T-helper 17 cell (primary cell): ENCODE data around the gene KMT2C. TPM values are rescaled to one million over a fixed set of nuclear protein-coding genes. Genes with fewer than 3 reads are reported as not detected.
"Not testable (repeated sequence)": the region's sequence is repeated elsewhere in the genome, so short reads cannot be mapped to it uniquely, and the experiment has no call there.

ENCODE experiments used
- ATAC-seq: fragments of 150-1000 bp; cut with Tn5 transposase; 2 replicates; pipeline ENCODE4 v1.10.0; 2021; ENCODE audit warnings: mild to moderate bottlenecking, moderate library complexity
- DNase-seq, 3 donors: peaks; one replicate each; pipeline versions ENCODE4 v3.0.0 to v3.0.0-alpha.2; 2020 to 2021
- H3K9me3 ChIP-seq: one replicate; pipeline ENCODE4 v1.7.0; 2013; ENCODE audit warnings: low read length, mild to moderate bottlenecking; ENCODE audit not compliant: control insufficient read depth, poor library complexity, severe bottlenecking
- H3K27ac Mint-ChIP-seq: one replicate; pipeline ENCODE4 v1.8.0; 2022; ENCODE audit warnings: mild to moderate bottlenecking, moderate library complexity, mixed read lengths
- H3K27me3 Mint-ChIP-seq: one replicate; pipeline ENCODE4 v1.8.0; 2022; ENCODE audit warnings: mixed read lengths
- H3K36me3 Mint-ChIP-seq: one replicate; pipeline ENCODE4 v1.8.0; 2022; ENCODE audit warnings: low read depth, mixed read lengths
- H3K4me1 Mint-ChIP-seq: one replicate; pipeline ENCODE4 v1.8.0; 2022; ENCODE audit warnings: mild to moderate bottlenecking, mixed read lengths
- H3K4me3 Mint-ChIP-seq: one replicate; pipeline ENCODE4 v1.8.0; 2022; ENCODE audit warnings: mild to moderate bottlenecking, moderate library complexity, mixed read lengths
- total RNA-seq, 4 donors: library from RNA in 2 of 4; stranded (reverse) in 2 of 4; gene quantifications; one replicate each; pipeline ENCODE4 v1.2.3 and lab custom pipeline; 2022 to 2026

Gene KMT2C
- total RNA-seq, 2 donors from 2014 or later: 151 to 154 TPM

GRCh38 chr7:152434511-152435383 lies 1.1 kb downstream of the KMT2C start:
- not testable (repeated sequence) for H3K9me3 ChIP-seq, H3K36me3 Mint-ChIP-seq, H3K27me3 Mint-ChIP-seq
- DNase-seq (peak; percentile 11 to 15 (median 11)), ATAC-seq (peak; percentile 3)
- H3K4me3 Mint-ChIP-seq: peak overlapping the region; percentile 94
- peaks cover 29% of the 10 kb centered on the region for H3K4me1 Mint-ChIP-seq
- peak overlapping the region; percentile 92 for H3K27ac Mint-ChIP-seq

- DNase-seq (peak; percentile 48 to 61 (median 55)), ATAC-seq (peak; percentile 55)
- H3K9me3 ChIP-seq, H3K36me3 Mint-ChIP-seq, H3K27me3 Mint-ChIP-seq: not testable (repeated sequence)
- Mint-ChIP-seq H3K27ac (peak overlapping the region; percentile 92), H3K4me1 (peaks cover 34% of the 10 kb centered on the region), H3K4me3 (peak overlapping the region; percentile 94)
Observed at GRCh38 chr7:152433721-152434490, 1.9 kb downstream of the KMT2C start.

GRCh38 chr7:152432735-152433134 lies 3.1 kb downstream of the KMT2C start:
- DNase-seq, H3K27ac Mint-ChIP-seq, ATAC-seq, H3K36me3 Mint-ChIP-seq, H3K9me3 ChIP-seq, H3K27me3 Mint-ChIP-seq: not testable (repeated sequence)
- H3K4me1 Mint-ChIP-seq: peaks cover 40% of the 10 kb centered on the region
- peak overlapping the region; percentile 56 for H3K4me3 Mint-ChIP-seq

GRCh38 chr7:152430854-152431253 lies 4.9 kb downstream of the KMT2C start:
- no peaks in the 10 kb centered on the region for H3K9me3 ChIP-seq
- peaks cover 44% of the 10 kb centered on the region for H3K4me1 Mint-ChIP-seq
- no peak for DNase-seq
- no peak for ATAC-seq
- H3K36me3 Mint-ChIP-seq: peaks cover 3% of the 10 kb centered on the region
- H3K4me3 Mint-ChIP-seq: no peak overlapping the region
- no peak overlapping the region for H3K27ac Mint-ChIP-seq
- H3K27me3 Mint-ChIP-seq: no peaks in the 10 kb centered on the region

GRCh38 chr7:152430118-152430517 lies 5.7 kb downstream of the KMT2C start:
- H3K9me3 ChIP-seq, H3K27ac Mint-ChIP-seq, ATAC-seq, H3K27me3 Mint-ChIP-seq, H3K4me3 Mint-ChIP-seq, DNase-seq, H3K36me3 Mint-ChIP-seq: not testable (repeated sequence)
- peaks cover 47% of the 10 kb centered on the region for H3K4me1 Mint-ChIP-seq

- Mint-ChIP-seq H3K4me3 (peak overlapping the region; percentile 55), H3K27ac (no peak overlapping the region), H3K27me3 (no peaks in the 10 kb centered on the region), H3K36me3 (peaks cover 3% of the 10 kb centered on the region), H3K4me1 (peaks cover 45% of the 10 kb centered on the region)
- H3K9me3 ChIP-seq: no peaks in the 10 kb centered on the region
- ATAC-seq (no peak), DNase-seq (no peak)
Observed at GRCh38 chr7:152424348-152425108, 11.3 kb downstream of the KMT2C start.

- H3K9me3 ChIP-seq: no peaks in the 10 kb centered on the region
- Mint-ChIP-seq H3K4me3 (peak overlapping the region; percentile 55), H3K4me1 (peaks cover 42% of the 10 kb centered on the region), H3K27ac (no peak overlapping the region), H3K36me3 (peaks cover 3% of the 10 kb centered on the region), H3K27me3 (no peaks in the 10 kb centered on the region)
- DNase-seq (no peak), ATAC-seq (no peak)
Observed at GRCh38 chr7:152423991-152424347, 11.8 kb downstream of the KMT2C start.

- H3K36me3 Mint-ChIP-seq, H3K4me3 Mint-ChIP-seq, ATAC-seq: not testable (repeated sequence)
Observed at GRCh38 chr7:152423171-152423570, 12.6 kb downstream of the KMT2C start.

GRCh38 chr7:152420950-152421349 lies 14.9 kb downstream of the KMT2C start:
- H3K4me3 Mint-ChIP-seq, DNase-seq, H3K27me3 Mint-ChIP-seq, H3K9me3 ChIP-seq, H3K27ac Mint-ChIP-seq, H3K36me3 Mint-ChIP-seq, ATAC-seq: not testable (repeated sequence)
- peaks cover 26% of the 10 kb centered on the region for H3K4me1 Mint-ChIP-seq

More at GRCh38 chr7:152423171-152423570, 12.6 kb downstream of the KMT2C start:
- H3K27ac Mint-ChIP-seq, H3K9me3 ChIP-seq, H3K27me3 Mint-ChIP-seq, DNase-seq: not testable (repeated sequence)
- peaks cover 37% of the 10 kb centered on the region for H3K4me1 Mint-ChIP-seq

- no peaks in the 10 kb centered on the region for H3K27me3 Mint-ChIP-seq
- ATAC-seq (no peak), DNase-seq (no peak)
- no peaks in the 10 kb centered on the region for H3K36me3 Mint-ChIP-seq
- no peak overlapping the region for H3K27ac Mint-ChIP-seq
- no peaks in the 10 kb centered on the region for H3K9me3 ChIP-seq
- H3K4me3 Mint-ChIP-seq: no peak overlapping the region
- peaks cover 23% of the 10 kb centered on the region for H3K4me1 Mint-ChIP-seq
Observed at GRCh38 chr7:152419473-152420429, 16.1 kb downstream of the KMT2C start.

- Mint-ChIP-seq H3K27ac (no peak overlapping the region), H3K27me3 (no peaks in the 10 kb centered on the region), H3K4me3 (no peak overlapping the region), H3K4me1 (peaks cover 11% of the 10 kb centered on the region), H3K36me3 (no peaks in the 10 kb centered on the region)
- no peak for ATAC-seq
- no peaks in the 10 kb centered on the region for H3K9me3 ChIP-seq
- DNase-seq: no peak
Observed at GRCh38 chr7:152414779-152415178, 21.0 kb downstream of the KMT2C start.

GRCh38 chr7:152411389-152411788 lies 24.4 kb downstream of the KMT2C start:
- no peak overlapping the region for H3K27ac Mint-ChIP-seq
- ATAC-seq (no peak), DNase-seq (no peak)
- H3K4me3 Mint-ChIP-seq: no peak overlapping the region
- H3K9me3 ChIP-seq: no peaks in the 10 kb centered on the region
- no peaks in the 10 kb centered on the region for H3K36me3 Mint-ChIP-seq
- H3K4me1 Mint-ChIP-seq: peaks cover 7% of the 10 kb centered on the region
- H3K27me3 Mint-ChIP-seq: no peaks in the 10 kb centered on the region
